Stimulated activated CD4-positive, alpha-beta T cell treated with anti-CD3 and anti-CD28 coated beads, Interleukin-4, amount 100 ng/mL, for 4 hours (primary cell): ENCODE results near the gene RAD51B.
A peak's percentile ranks its signal among the peaks of the same experiment; 100 is the strongest.

Experiments used
- DNase-seq, 2 experiments: peaks; one replicate each; pipeline ENCODE4 v3.0.0-alpha.2; 2020

The RAD51B gene

GRCh38 chr14:67908052-67908754 lies 88.6 kb downstream of the RAD51B start:
- no peak for DNase-seq

GRCh38 chr14:67911562-67911961 lies 92.0 kb downstream of the RAD51B start:
- no peak for DNase-seq

- DNase-seq, result no peak
These were observed 96.9 kb downstream of the RAD51B start for GRCh38 chr14:67916430-67916829.

GRCh38 chr14:67917006-67917405 lies 97.4 kb downstream of the RAD51B start:
- no peak for DNase-seq

GRCh38 chr14:67918838-67919237 lies 99.3 kb downstream of the RAD51B start:
- DNase-seq, result no peak

GRCh38 chr14:67919259-67920032 lies 99.9 kb downstream of the RAD51B start:
- no peak for DNase-seq

- DNase-seq, result no peak
These were observed 107.2 kb downstream of the RAD51B start for GRCh38 chr14:67926821-67927220.

GRCh38 chr14:67927244-67927643 lies 107.7 kb downstream of the RAD51B start:
- DNase-seq, result no peak

- no peak for DNase-seq
These were observed 108.8 kb downstream of the RAD51B start for GRCh38 chr14:67928375-67928774.

- no peak for DNase-seq
These were observed 113.2 kb downstream of the RAD51B start for GRCh38 chr14:67932708-67933246.

- DNase-seq, result no peak
These were observed 113.7 kb downstream of the RAD51B start for GRCh38 chr14:67933266-67933665.

GRCh38 chr14:67934087-67934486 lies 114.5 kb downstream of the RAD51B start:
- no peak for DNase-seq

- DNase-seq, result no peak
These were observed 115.3 kb downstream of the RAD51B start for GRCh38 chr14:67934862-67935261.

- no peak for DNase-seq
These were observed 115.8 kb downstream of the RAD51B start for GRCh38 chr14:67935371-67935770.

- DNase-seq, result no peak
These were observed 118.5 kb downstream of the RAD51B start for GRCh38 chr14:67938071-67938470.

- DNase-seq, result no peak
These were observed 121.2 kb downstream of the RAD51B start for GRCh38 chr14:67940486-67941455.

- DNase-seq, result no peak
These were observed 122.0 kb downstream of the RAD51B start for GRCh38 chr14:67941456-67942018.

- no peak for DNase-seq
These were observed 122.6 kb downstream of the RAD51B start for GRCh38 chr14:67942080-67942710.

GRCh38 chr14:67943947-67944346 lies 124.4 kb downstream of the RAD51B start:
- DNase-seq, result peak; percentile 10 to 16

- DNase-seq, result no peak
These were observed 125.0 kb downstream of the RAD51B start for GRCh38 chr14:67944605-67945004.

GRCh38 chr14:67949771-67950170 lies 130.2 kb downstream of the RAD51B start:
- no peak for DNase-seq

GRCh38 chr14:67950386-67950785 lies 130.8 kb downstream of the RAD51B start:
- DNase-seq, result no peak
